Ascending aorta (tissue), 2 donors: ENCODE data around the gene C11orf91. TPM values are rescaled to one million over a fixed set of nuclear protein-coding genes. Genes with fewer than 3 reads are reported as not detected.

Experiments
- DNase-seq, 2 donors: peaks; one replicate each; pipeline ENCODE4 v3.0.0-alpha.2; 2019; ENCODE audit warnings: low spot score in 2 of 2
- H3K27ac ChIP-seq, 2 donors: fragments of 200-600 bp; sonication (generic); one replicate each; pipeline ENCODE4 v1.5.1; 2016 to 2017; ENCODE audit warnings: mild to moderate bottlenecking in 1 of 2
- H3K27me3 ChIP-seq: fragments of 200-600 bp; sonication (generic); one replicate; pipeline ENCODE4 v1.5.1; 2017
- H3K36me3 ChIP-seq, 2 donors: fragments of 200-600 bp; sonication (generic); one replicate each; pipeline ENCODE4 v1.5.1; 2016
- H3K4me1 ChIP-seq, 2 donors: fragments of 200-600 bp; sonication (generic); one replicate each; pipeline ENCODE4 v1.5.1; 2016 to 2017; ENCODE audit warnings: mild to moderate bottlenecking in 1 of 2
- H3K4me3 ChIP-seq, 2 donors: fragments of 200-600 bp; sonication (generic); one replicate each; pipeline ENCODE4 v1.5.1; 2016 to 2017; ENCODE audit warnings: mild to moderate bottlenecking in 1 of 2
- H3K9me3 ChIP-seq, 2 donors: fragments of 200-600 bp; sonication (generic); one replicate each; pipeline ENCODE4 v1.5.1; 2016
- intact Hi-C: fragments of 100-400 bp; cut with DNase I; formaldehyde crosslinking; loops from one replicate; pipeline ENCODE4 v1.15.1; 2023
- total RNA-seq: library from RNA; depleted of rRNA; stranded (reverse); fragments of >200 nt; gene quantifications from one replicate; pipeline ENCODE4 v1.1.0, GENCODE V29; 2016
- TF ChIP-seq, protein P1 (sequence below), 3 experiments: fragments of 200-600 bp in 2 of 3; fragments of 450-650 bp in 1 of 3; sonication (generic) in 2 of 3; IDR thresholded peaks; one replicate each; pipeline ENCODE4 v1.5.1; 2016 to 2019; ENCODE audit warnings: antibody characterized with exemption in 3 of 3, mild to moderate bottlenecking in 1 of 3, moderate library complexity in 1 of 3

C11orf91 gene
- total RNA-seq, 1 donor from 2014 or later, result not detected

DNA sequence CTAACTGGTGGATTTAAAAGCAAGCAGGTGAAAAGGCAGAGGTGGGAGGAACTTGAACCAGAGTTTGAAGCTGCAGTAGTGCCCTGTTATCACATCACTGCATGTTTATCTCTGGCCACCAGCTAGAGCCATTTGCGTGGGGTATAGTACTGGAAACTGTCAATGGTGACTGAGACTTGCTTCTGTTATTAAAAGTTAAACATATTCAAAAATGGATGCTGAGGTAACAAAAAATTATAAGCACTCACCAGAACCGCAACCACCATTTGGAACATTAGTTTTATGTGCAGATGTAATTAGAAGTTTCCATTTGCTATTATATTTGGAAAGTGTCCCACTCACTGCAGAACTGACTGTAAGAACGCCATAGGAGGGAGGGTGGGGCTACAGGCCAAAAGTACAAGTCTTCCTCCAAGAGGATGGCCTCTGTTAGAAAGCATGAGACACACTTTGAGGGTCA is 36.8 kb upstream of the C11orf91 start:
- H3K4me1 ChIP-seq, result no peaks in the 10 kb centered on the region
- TF ChIP-seq, protein P1, sequence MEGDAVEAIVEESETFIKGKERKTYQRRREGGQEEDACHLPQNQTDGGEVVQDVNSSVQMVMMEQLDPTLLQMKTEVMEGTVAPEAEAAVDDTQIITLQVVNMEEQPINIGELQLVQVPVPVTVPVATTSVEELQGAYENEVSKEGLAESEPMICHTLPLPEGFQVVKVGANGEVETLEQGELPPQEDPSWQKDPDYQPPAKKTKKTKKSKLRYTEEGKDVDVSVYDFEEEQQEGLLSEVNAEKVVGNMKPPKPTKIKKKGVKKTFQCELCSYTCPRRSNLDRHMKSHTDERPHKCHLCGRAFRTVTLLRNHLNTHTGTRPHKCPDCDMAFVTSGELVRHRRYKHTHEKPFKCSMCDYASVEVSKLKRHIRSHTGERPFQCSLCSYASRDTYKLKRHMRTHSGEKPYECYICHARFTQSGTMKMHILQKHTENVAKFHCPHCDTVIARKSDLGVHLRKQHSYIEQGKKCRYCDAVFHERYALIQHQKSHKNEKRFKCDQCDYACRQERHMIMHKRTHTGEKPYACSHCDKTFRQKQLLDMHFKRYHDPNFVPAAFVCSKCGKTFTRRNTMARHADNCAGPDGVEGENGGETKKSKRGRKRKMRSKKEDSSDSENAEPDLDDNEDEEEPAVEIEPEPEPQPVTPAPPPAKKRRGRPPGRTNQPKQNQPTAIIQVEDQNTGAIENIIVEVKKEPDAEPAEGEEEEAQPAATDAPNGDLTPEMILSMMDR (IDR thresholded peaks at IDR 0.05), result no peak
- intact Hi-C loops, result loop anchor here (2.0 to 5.0 kb wide), 4 partner anchors 37 to 575 kb away; partner anchors contain the start of genes C11orf91, CSTF3, FBXO3 and HIPK3
- no peaks in the 10 kb centered on the region for H3K27me3 ChIP-seq
- H3K27ac ChIP-seq, result peak overlapping the region; percentile 92 to 93
- no peak for DNase-seq
- H3K9me3 ChIP-seq, result no peaks in the 10 kb centered on the region
- H3K4me3 ChIP-seq, result peak overlapping the region in 1 of 2 donors; percentile 95
- H3K36me3 ChIP-seq, result peaks cover 0 to 4% of the 10 kb centered on the region in 2 donors

DNA sequence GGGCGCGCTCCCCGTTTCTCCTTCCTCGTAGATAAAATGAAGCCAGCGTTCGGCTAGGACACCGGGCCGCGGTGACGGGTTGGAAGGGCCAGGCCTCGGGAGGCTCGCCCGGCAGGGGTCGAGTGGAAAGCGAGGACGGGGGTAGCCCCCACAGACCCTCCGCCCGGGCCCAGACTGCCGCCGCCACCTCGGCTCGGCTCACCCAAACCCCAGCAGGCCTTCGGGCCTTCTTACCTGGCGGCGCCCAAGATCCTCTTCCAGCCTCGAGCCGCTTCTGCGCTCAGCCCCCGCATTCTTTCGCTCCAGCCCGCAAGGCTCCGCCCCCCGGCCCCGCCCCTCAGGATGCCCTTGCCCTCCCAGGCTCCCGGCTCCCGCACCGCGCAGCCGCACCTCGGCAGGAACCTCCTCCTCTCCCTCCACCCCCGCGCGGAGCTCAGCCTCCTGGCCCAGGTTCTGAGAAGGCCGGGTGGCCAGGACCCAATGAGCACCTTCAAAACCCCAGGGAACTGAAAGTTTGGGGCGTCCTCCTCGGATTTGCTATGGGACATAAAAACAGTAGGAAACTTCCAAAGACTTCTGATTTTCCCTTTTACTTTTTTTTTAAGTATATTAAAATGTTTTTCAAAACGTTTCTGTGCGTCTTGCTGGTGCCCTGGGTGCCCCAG is 35.7 kb upstream of the C11orf91 start, which contains the start of gene CD59:
CD59 (minus strand) TSS at position 276 of the 665 bp plus-strand sequence. CDS start 13,978 bp downstream, outside the sequence.
- intact Hi-C loops, result loop anchor here (1.0 to 5.0 kb wide), 5 partner anchors 35 to 574 kb away; partner anchors contain the start of genes C11orf91, CSTF3, FBXO3 and HIPK3

DNA sequence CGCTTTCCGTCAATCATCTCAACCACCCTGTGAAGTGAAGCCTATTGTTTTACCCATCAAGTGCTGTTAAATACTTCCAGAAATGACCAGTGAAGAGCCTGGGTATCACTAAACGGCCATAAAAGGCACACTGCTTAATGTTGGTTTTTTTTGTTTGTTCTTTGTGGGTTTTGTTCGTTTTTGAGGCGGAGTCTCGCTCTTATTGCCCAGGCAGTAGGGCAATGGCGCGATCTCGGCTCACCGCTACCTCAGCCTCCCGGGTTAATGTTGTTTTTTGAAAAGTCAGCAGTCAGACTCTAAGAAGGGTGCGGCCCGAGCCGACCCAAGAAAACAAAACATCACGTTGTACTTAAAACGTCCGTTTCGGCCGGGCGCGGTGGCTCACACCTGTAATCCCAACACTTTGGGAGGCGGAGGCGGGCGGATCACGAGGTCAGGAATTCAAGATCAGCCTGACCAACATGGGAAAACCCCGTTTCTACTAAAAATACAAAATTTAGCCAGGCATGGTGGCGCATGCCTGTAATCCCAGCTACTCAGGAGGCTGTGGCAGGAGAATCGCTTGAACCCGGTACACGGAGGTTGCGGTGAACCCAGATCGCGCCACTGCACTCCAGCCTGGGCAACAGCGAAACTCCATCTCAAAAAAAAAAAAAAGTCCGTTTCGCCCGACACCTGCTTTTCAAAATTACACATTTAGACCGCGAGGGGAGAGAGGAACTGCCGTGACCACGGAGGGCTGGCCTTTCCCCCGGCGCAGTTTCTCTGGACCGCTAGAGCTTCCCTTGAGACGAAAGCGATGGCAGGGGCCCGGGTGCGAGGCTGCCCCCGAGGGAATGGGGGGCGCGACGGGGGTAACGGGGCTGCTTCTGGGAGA is 34.9 kb upstream of the C11orf91 start:
- Histone ChIP-seq H3K9me3 (no peaks in the 10 kb centered on the region), H3K4me3 (peak overlapping the region; percentile 89 to 95), H3K36me3 (peaks cover 0 to 2% of the 10 kb centered on the region in 2 donors), H3K27me3 (no peaks in the 10 kb centered on the region), H3K27ac (peak overlapping the region; percentile 92 to 93), H3K4me1 (no peaks in the 10 kb centered on the region)
- intact Hi-C loops, result loop anchor here (1.0 to 5.0 kb wide), 5 partner anchors 35 to 573 kb away; partner anchors contain the start of genes C11orf91, CSTF3, FBXO3 and HIPK3
- no peak for DNase-seq
- TF ChIP-seq, protein P1 (IDR thresholded peaks at IDR 0.05), result peak in 2 of 3 experiments; percentile 5 to 22

More for the DNA sequence above, 35.7 kb upstream of the C11orf91 start, which contains the start of gene CD59:
- TF ChIP-seq, protein P1 (IDR thresholded peaks at IDR 0.05), result no peak
- peaks cover 0 to 2% of the 10 kb centered on the region in 2 donors for H3K36me3 ChIP-seq
- DNase-seq, result peak; percentile 84 to 97
- H3K4me1 ChIP-seq, result no peaks in the 10 kb centered on the region
- H3K9me3 ChIP-seq, result no peaks in the 10 kb centered on the region
- H3K27ac ChIP-seq, result peak within 1 kb of the TSS; percentile 92 to 93
- peak within 1 kb of the TSS; percentile 89 to 95 for H3K4me3 ChIP-seq
- H3K27me3 ChIP-seq, result no peaks in the 10 kb centered on the region

DNA sequence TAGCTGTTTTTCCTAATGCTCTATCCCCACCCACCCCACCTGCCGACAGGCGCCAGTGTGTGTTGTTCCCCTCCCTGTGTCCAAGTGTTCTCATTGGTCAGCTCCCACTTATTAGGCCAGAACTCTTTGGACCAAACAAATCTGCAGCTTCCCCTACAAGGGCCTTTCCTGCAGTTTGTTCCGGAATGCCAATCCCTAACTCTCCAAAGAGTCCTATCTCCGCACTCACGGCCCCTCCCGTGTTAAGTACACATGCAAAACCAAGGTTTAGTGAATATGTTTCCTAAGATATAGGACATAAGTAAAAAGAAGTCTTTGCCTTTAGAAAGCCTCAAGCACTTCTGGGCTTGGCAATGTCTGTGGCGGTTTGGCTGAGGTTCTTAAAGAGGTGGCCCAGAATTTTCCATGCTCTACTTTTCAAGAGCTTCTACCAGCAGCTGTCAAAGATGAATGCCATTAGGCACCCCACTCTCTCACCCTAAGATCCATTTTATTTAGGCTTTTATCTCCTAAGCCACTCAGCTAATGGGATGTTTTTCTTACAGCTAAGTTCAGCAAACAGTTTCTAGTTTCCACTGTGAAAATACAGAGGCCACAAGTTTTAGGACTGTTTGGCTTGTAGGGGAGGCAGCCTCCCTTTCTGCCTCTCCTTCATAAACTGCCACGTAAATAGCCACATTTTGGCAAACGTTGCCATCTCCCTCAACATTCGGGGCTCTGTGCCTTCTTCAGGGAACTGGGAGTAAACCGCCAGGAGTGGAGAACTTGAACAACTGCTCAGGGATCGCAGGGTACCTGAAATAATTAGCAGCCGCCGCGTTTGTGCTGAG is 34.0 kb upstream of the C11orf91 start:
- peak overlapping the region; percentile 89 to 95 for H3K4me3 ChIP-seq
- TF ChIP-seq, protein P1 (IDR thresholded peaks at IDR 0.05), result no peak
- peak overlapping the region; percentile 92 to 93 for H3K27ac ChIP-seq
- intact Hi-C loops, result loop anchor here (5.0 kb wide), 2 partner anchors 477 to 572 kb away; partner anchors contain the start of genes CSTF3 and HIPK3
- no peaks in the 10 kb centered on the region for H3K9me3 ChIP-seq
- H3K27me3 ChIP-seq, result no peaks in the 10 kb centered on the region
- peaks cover 2 to 4% of the 10 kb centered on the region in 2 donors for H3K36me3 ChIP-seq
- H3K4me1 ChIP-seq, result no peaks in the 10 kb centered on the region
- DNase-seq, result no peak
